K562 (cell line): Measurements from ENCODE around the gene GDNF.

Source experiments
- MAFK ChIP-seq: IDR thresholded peaks from 2 replicates; pipeline ENCODE4 v1.6.1; 2011; ENCODE audit warnings: low read length, improper control_type of control experiment
- TARDBP ChIP-seq: fragments of 450-650 bp; IDR thresholded peaks from 2 replicates; pipeline ENCODE4 v1.6.1; 2016
- ZNF324 ChIP-seq: fragments of 250-450 bp; sonication (Bioruptor Pico); IDR thresholded peaks from 2 replicates; pipeline ENCODE4 v1.4.0; 2020; ENCODE audit warnings: mild to moderate bottlenecking
- ZNF347 ChIP-seq: fragments of 450-650 bp; formaldehyde crosslinking; IDR thresholded peaks from 2 replicates; pipeline ENCODE4 v1.4.0; 2020; ENCODE audit warnings: low read depth, mild to moderate bottlenecking, moderate library complexity
- TF ChIP-seq, protein P1 (sequence below): fragments of 250-450 bp; sonication (Bioruptor Pico); IDR thresholded peaks from 2 replicates; pipeline ENCODE4 v1.5.0; 2020; ENCODE audit warnings: mild to moderate bottlenecking, borderline replicate concordance
- TF ChIP-seq, protein P2 (sequence below): fragments of 450-650 bp; IDR thresholded peaks from 2 replicates; pipeline ENCODE4 v1.6.1; 2018; ENCODE audit not compliant: partially characterized antibody

DNA sequence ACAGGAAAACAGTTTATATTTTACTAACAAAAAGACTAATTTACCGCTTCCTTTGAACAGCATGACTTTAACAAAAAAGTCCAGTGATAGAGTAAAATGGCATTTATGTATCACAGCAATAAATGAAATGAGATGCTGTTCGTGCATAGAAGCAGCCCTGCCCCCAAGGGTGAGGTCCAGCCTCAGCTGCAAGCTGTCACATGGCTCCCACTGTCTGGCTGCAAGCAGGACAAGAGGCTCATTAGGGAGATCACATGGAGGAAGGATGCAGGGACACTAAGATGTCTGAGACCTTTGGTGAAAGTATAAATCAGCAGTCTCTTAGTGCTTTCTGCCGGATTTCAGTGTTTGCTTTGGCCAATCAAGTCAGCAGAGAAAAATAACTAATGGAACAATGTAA lies 23.0 kb downstream of the GDNF start:
- TF ChIP-seq, protein P1, sequence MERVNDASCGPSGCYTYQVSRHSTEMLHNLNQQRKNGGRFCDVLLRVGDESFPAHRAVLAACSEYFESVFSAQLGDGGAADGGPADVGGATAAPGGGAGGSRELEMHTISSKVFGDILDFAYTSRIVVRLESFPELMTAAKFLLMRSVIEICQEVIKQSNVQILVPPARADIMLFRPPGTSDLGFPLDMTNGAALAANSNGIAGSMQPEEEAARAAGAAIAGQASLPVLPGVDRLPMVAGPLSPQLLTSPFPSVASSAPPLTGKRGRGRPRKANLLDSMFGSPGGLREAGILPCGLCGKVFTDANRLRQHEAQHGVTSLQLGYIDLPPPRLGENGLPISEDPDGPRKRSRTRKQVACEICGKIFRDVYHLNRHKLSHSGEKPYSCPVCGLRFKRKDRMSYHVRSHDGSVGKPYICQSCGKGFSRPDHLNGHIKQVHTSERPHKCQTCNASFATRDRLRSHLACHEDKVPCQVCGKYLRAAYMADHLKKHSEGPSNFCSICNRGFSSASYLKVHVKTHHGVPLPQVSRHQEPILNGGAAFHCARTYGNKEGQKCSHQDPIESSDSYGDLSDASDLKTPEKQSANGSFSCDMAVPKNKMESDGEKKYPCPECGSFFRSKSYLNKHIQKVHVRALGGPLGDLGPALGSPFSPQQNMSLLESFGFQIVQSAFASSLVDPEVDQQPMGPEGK (CRISPR knock-in tag), result no peak
- TF ChIP-seq, protein P2, sequence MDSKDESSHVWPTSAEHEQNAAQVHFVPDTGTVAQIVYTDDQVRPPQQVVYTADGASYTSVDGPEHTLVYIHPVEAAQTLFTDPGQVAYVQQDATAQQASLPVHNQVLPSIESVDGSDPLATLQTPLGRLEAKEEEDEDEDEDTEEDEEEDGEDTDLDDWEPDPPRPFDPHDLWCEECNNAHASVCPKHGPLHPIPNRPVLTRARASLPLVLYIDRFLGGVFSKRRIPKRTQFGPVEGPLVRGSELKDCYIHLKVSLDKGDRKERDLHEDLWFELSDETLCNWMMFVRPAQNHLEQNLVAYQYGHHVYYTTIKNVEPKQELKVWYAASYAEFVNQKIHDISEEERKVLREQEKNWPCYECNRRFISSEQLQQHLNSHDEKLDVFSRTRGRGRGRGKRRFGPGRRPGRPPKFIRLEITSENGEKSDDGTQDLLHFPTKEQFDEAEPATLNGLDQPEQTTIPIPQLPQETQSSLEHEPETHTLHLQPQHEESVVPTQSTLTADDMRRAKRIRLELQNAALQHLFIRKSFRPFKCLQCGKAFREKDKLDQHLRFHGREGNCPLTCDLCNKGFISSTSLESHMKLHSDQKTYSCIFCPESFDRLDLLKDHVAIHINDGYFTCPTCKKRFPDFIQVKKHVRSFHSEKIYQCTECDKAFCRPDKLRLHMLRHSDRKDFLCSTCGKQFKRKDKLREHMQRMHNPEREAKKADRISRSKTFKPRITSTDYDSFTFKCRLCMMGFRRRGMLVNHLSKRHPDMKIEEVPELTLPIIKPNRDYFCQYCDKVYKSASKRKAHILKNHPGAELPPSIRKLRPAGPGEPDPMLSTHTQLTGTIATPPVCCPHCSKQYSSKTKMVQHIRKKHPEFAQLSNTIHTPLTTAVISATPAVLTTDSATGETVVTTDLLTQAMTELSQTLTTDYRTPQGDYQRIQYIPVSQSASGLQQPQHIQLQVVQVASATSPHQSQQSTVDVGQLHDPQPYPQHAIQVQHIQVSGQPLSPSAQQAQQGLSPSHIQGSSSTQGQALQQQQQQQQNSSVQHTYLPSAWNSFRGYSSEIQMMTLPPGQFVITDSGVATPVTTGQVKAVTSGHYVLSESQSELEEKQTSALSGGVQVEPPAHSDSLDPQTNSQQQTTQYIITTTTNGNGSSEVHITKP, result no peak
- no peak for TF ChIP-seq ZNF347 (CRISPR knock-in tag)
- TF ChIP-seq TARDBP, result no peak
- TF ChIP-seq ZNF324 (CRISPR knock-in tag), result no peak
- no peak for TF ChIP-seq MAFK
